GM06990 (cell line): Measurements from ENCODE around the gene PNLIPRP2.

ENCODE experiments used
- DNase-seq: peaks from one replicate; pipeline ENCODE4 v3.0.0-alpha.2; 2011; ENCODE audit not compliant: insufficient read length; ENCODE audit errors: extremely low read depth
- H3K27me3 ChIP-seq: replicated peaks from 2 replicates; pipeline ENCODE4 v1.6.0; 2011; ENCODE audit warnings: low read length; ENCODE audit not compliant: control insufficient read depth, insufficient read depth
- H3K36me3 ChIP-seq: 2 replicates; pipeline ENCODE4 v1.5.1; 2011; ENCODE audit warnings: low read length; ENCODE audit not compliant: control insufficient read depth, insufficient read depth
- H3K4me3 ChIP-seq: replicated peaks from 2 replicates; pipeline ENCODE4 v1.5.1; 2011; ENCODE audit warnings: low read depth, mild to moderate bottlenecking, control low read depth, low read length
- TF ChIP-seq, protein P1 (sequence below): IDR thresholded peaks from 2 replicates; pipeline ENCODE4 v1.5.1; 2011; ENCODE audit warnings: low read length, control low read depth, mild to moderate bottlenecking, inconsistent platforms; ENCODE audit not compliant: insufficient read depth, poor library complexity, severe bottlenecking

Gene PNLIPRP2

DNA sequence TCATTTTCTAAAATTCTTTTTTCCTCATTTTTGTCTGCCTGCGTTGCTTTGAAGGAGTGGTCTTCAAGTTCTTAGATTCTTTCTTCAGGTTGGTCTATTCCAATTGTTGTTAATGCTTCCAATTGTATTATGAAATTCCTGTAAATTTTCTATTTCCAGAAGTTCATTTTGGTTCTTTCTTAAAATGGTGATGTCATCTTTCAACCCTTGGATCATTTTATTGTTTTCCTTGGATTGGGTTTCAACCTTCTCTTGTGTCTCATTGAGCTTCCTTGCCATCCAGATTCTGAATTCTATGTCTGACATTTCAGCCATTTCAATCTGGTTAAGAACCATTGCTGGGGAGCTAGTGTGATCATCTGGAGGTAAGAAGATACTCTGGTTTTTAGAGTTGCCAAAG is 33.1 kb downstream of the PNLIPRP2 start:
- no peaks in the 10 kb centered on the region for H3K27me3 ChIP-seq
- DNase-seq: no peak
- no peaks in the 10 kb centered on the region for H3K36me3 ChIP-seq
- no peak overlapping the region for H3K4me3 ChIP-seq
- TF ChIP-seq, protein P1, sequence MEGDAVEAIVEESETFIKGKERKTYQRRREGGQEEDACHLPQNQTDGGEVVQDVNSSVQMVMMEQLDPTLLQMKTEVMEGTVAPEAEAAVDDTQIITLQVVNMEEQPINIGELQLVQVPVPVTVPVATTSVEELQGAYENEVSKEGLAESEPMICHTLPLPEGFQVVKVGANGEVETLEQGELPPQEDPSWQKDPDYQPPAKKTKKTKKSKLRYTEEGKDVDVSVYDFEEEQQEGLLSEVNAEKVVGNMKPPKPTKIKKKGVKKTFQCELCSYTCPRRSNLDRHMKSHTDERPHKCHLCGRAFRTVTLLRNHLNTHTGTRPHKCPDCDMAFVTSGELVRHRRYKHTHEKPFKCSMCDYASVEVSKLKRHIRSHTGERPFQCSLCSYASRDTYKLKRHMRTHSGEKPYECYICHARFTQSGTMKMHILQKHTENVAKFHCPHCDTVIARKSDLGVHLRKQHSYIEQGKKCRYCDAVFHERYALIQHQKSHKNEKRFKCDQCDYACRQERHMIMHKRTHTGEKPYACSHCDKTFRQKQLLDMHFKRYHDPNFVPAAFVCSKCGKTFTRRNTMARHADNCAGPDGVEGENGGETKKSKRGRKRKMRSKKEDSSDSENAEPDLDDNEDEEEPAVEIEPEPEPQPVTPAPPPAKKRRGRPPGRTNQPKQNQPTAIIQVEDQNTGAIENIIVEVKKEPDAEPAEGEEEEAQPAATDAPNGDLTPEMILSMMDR: no peak

DNA sequence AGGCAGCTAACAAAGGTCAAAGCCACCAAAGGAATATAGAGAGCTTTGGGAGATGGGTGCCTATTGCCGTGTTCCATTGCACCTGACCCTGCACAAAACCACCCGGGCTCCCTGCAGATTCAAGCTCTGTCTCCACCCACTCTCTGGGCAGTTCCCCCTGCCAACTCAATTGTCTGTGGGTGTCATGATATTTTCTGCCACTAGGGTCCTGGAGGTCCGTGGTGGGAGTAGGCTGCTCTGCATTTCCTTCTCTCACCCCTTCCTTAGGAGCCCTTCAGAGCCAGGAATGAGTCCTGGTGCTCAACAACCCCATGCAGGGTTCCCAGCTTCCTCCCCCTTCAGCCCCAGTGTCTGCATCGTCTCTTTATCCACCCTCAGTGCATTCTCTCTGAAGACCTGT is 34.1 kb downstream of the PNLIPRP2 start:
- Histone ChIP-seq H3K36me3 (no peaks in the 10 kb centered on the region), H3K27me3 (no peaks in the 10 kb centered on the region; the same call in 1 of the 2 replicates), H3K4me3 (no peak overlapping the region)
- no peak for DNase-seq
- TF ChIP-seq, protein P1: peak; percentile 37

DNA sequence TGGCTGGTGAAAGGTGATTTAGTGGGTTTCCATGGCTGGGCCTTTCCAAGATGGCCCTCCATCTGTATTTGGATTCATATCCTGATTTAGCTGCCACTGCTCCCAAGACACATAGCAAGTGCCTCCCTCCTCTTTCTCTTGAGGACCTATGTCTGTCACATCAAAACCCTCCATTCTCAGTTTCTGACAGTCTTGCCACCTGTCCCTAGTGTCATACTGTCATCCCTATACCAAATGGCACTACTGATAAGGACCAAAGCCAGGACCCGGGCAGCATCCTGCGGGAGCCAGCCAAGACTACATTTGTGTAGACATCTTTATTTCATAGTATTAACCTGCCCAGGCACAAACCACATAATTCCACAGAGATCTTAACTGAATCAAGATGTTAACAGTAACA is 34.8 kb downstream of the PNLIPRP2 start:
- H3K27me3 ChIP-seq: no peaks in the 10 kb centered on the region; the same call in 1 of the 2 replicates
- H3K36me3 ChIP-seq: no peaks in the 10 kb centered on the region
- TF ChIP-seq, protein P1: no peak
- H3K4me3 ChIP-seq: no peak overlapping the region
- DNase-seq: no peak

DNA sequence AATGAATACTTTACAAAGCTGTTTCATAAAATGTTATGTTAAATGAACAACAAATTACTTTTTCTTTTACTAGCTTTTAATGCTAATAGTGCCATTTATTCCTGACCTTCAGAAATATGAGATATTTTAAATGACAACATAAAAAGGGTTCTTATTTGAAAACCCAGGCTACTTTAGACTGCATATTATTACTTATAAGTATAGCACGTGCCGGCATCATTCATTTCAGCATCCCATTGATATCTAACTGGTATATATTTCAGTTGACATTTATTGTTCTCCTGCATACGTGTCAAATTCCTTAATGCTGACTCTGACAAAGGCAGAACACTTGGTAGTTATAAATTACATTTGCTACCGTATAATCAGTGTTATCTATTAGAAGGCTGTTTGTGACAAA is 35.3 kb downstream of the PNLIPRP2 start:
- H3K4me3 ChIP-seq: no peak overlapping the region
- no peaks in the 10 kb centered on the region for H3K36me3 ChIP-seq
- no peak for DNase-seq
- no peaks in the 10 kb centered on the region; the same call in 1 of the 2 replicates for H3K27me3 ChIP-seq
- TF ChIP-seq, protein P1: no peak

DNA sequence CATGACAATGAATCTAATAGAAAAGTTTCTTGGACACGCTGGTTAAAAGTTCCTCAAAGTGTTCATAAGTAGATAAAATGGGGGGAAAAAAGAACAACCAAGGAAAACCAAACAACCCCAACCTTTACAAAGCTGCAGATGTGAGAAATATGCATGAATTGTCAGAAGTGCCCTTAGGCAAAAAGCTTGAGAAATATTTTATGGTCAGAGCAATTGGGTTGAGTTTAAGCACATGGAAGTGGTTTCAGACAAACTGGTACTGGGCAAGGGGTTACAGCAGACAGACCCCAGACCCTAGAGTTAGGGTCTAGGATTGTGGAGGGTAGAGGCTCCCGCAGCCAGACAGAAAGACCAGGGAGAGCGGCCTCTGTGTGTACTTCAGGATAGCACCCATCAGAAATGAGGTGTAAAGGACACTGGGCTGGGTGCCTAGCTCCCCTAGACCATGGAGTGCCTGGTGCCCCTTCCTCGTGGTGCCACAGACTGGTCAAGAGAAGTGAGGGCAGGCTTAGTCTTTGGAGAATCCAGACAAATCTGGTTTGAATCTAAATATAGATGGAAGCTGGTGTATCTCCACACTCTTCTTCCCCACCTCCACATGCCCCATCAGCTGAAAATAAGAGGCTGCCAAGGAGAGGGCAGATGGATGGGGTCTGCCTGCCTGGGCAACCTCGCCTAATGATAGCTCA is 37.3 kb downstream of the PNLIPRP2 start:
- H3K36me3 ChIP-seq: no peaks in the 10 kb centered on the region
- no peak for DNase-seq
- no peaks in the 10 kb centered on the region; the same call in 1 of the 2 replicates for H3K27me3 ChIP-seq
- TF ChIP-seq, protein P1: no peak
- no peak overlapping the region for H3K4me3 ChIP-seq
